Adipocyte (in vitro differentiated cells): ENCODE results near the gene PREX1.

Experiments used
- DNase-seq: peaks from one replicate; pipeline ENCODE4 v3.0.0-alpha.2; 2015; ENCODE audit warnings: low read depth
- H3K27me3 ChIP-seq: replicated peaks from 2 replicates; pipeline ENCODE4 v1.7.0; 2013; ENCODE audit warnings: mild to moderate bottlenecking, low read length, moderate library complexity; ENCODE audit not compliant: control insufficient read depth, insufficient read depth
- H3K36me3 ChIP-seq: 2 replicates; pipeline ENCODE4 v1.7.0; 2013; ENCODE audit warnings: low read length, mild to moderate bottlenecking, moderate library complexity; ENCODE audit not compliant: control insufficient read depth, insufficient read depth, severe bottlenecking
- H3K4me1 ChIP-seq: 2 replicates; pipeline ENCODE4 v1.7.0; 2013; ENCODE audit warnings: mild to moderate bottlenecking, low read length, moderate library complexity; ENCODE audit not compliant: control insufficient read depth, insufficient read depth
- H3K4me3 ChIP-seq: 2 replicates; pipeline ENCODE4 v1.7.0; 2013; ENCODE audit warnings: mild to moderate bottlenecking, low read length, moderate library complexity
- H3K9ac ChIP-seq: 2 replicates; pipeline ENCODE4 v1.7.0; 2013; ENCODE audit warnings: mild to moderate bottlenecking, low read length, moderate library complexity
- H3K9me3 ChIP-seq: 2 replicates; pipeline ENCODE4 v1.7.0; 2013; ENCODE audit warnings: mild to moderate bottlenecking, low read length, moderate library complexity; ENCODE audit not compliant: control insufficient read depth

PREX1 gene

GRCh38 chr20:48583801-48584200 lies 244.0 kb downstream of the PREX1 start:
- Histone ChIP-seq H3K36me3 (no peaks in the 10 kb centered on the region), H3K9ac (no peak overlapping the region), H3K27me3 (peaks cover 51% of the 10 kb centered on the region), H3K4me3 (no peak overlapping the region), H3K4me1 (no peaks in the 10 kb centered on the region), H3K9me3 (no peaks in the 10 kb centered on the region)
- no peak for DNase-seq

GRCh38 chr20:48583171-48583570 lies 244.6 kb downstream of the PREX1 start:
- Histone ChIP-seq H3K36me3 (no peaks in the 10 kb centered on the region), H3K27me3 (peaks cover 54% of the 10 kb centered on the region), H3K4me3 (no peak overlapping the region), H3K4me1 (no peaks in the 10 kb centered on the region), H3K9me3 (no peaks in the 10 kb centered on the region), H3K9ac (no peak overlapping the region)
- no peak for DNase-seq

GRCh38 chr20:48582673-48582985 lies 245.2 kb downstream of the PREX1 start:
- H3K9ac ChIP-seq, result no peak overlapping the region
- no peaks in the 10 kb centered on the region for H3K4me1 ChIP-seq
- H3K36me3 ChIP-seq, result no peaks in the 10 kb centered on the region
- peaks cover 57% of the 10 kb centered on the region for H3K27me3 ChIP-seq
- no peak for DNase-seq
- no peaks in the 10 kb centered on the region for H3K9me3 ChIP-seq
- no peak overlapping the region for H3K4me3 ChIP-seq

GRCh38 chr20:48581167-48581566 lies 246.6 kb downstream of the PREX1 start:
- H3K9ac ChIP-seq, result no peak overlapping the region
- H3K4me1 ChIP-seq, result no peaks in the 10 kb centered on the region
- H3K27me3 ChIP-seq, result peaks cover 62% of the 10 kb centered on the region
- no peak for DNase-seq
- H3K4me3 ChIP-seq, result no peak overlapping the region
- H3K9me3 ChIP-seq, result no peaks in the 10 kb centered on the region
- H3K36me3 ChIP-seq, result no peaks in the 10 kb centered on the region

GRCh38 chr20:48578397-48579098 lies 249.3 kb downstream of the PREX1 start:
- Histone ChIP-seq H3K4me3 (no peak overlapping the region), H3K4me1 (no peaks in the 10 kb centered on the region), H3K9me3 (no peaks in the 10 kb centered on the region), H3K27me3 (peaks cover 41% of the 10 kb centered on the region), H3K9ac (no peak overlapping the region), H3K36me3 (no peaks in the 10 kb centered on the region)
- no peak for DNase-seq

- Histone ChIP-seq H3K27me3 (peaks cover 41% of the 10 kb centered on the region), H3K4me1 (no peaks in the 10 kb centered on the region), H3K9ac (no peak overlapping the region), H3K9me3 (no peaks in the 10 kb centered on the region), H3K36me3 (no peaks in the 10 kb centered on the region), H3K4me3 (no peak overlapping the region)
- DNase-seq, result no peak
Observed at GRCh38 chr20:48577557-48577956, 250.2 kb downstream of the PREX1 start.

- no peaks in the 10 kb centered on the region for H3K9me3 ChIP-seq
- DNase-seq, result no peak
- no peaks in the 10 kb centered on the region for H3K36me3 ChIP-seq
- H3K27me3 ChIP-seq, result peaks cover 40% of the 10 kb centered on the region
- H3K4me1 ChIP-seq, result no peaks in the 10 kb centered on the region
- H3K4me3 ChIP-seq, result no peak overlapping the region
- no peak overlapping the region for H3K9ac ChIP-seq
Observed at GRCh38 chr20:48574383-48574782, 253.4 kb downstream of the PREX1 start.
